Embryonic facial prominence (tissue), 1 donor: ENCODE data around the gene CADM4.
"Not testable (repeated sequence)": the region's sequence is repeated elsewhere in the genome, so short reads cannot be mapped to it uniquely, and the experiment has no call there.

ENCODE experiments used
- DNase-seq: peaks from one replicate; pipeline ENCODE4 v3.0.0-alpha.2; 2016; ENCODE audit errors: extremely low spot score

CADM4 gene

DNA sequence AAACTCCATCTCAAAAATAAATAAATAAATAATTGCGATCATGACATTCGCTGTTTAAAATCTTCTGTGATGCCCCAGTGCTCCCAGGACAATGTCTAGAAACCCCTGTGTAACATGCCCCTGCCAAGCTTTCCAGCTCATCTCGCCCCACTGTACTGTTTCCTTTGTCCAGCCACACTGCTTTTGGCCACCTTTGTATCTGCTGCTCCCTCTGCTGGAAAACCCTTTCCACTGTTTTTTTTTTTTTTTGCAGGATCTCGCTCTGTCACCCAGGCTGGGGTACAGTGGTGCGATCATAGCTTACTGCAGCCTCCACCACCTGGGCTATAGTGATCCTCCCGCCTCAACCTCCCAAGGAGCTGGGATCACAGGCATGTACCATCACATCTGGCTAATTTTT lies 22.8 kb upstream of the CADM4 start:
- DNase-seq: no peak

DNA sequence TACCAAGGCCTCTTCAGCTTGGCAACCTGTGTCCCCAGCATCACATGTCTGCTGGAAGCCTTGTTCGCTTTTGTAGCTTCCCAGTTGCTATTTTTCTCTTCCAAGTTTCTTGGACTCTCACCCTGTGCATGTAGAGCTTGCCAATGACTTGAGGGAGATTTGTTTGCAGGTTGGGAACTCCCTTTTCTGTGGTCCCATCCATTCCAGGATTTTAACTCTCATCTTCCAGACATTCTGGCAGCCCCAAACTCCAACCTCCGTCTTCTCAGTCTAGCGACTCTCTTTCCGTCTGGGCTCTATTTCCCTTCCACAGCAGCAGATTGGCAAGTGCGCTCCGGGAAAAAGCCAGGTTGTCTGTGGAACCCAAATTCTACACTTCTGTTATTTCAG lies 21.3 kb upstream of the CADM4 start:
- no peak for DNase-seq

DNA sequence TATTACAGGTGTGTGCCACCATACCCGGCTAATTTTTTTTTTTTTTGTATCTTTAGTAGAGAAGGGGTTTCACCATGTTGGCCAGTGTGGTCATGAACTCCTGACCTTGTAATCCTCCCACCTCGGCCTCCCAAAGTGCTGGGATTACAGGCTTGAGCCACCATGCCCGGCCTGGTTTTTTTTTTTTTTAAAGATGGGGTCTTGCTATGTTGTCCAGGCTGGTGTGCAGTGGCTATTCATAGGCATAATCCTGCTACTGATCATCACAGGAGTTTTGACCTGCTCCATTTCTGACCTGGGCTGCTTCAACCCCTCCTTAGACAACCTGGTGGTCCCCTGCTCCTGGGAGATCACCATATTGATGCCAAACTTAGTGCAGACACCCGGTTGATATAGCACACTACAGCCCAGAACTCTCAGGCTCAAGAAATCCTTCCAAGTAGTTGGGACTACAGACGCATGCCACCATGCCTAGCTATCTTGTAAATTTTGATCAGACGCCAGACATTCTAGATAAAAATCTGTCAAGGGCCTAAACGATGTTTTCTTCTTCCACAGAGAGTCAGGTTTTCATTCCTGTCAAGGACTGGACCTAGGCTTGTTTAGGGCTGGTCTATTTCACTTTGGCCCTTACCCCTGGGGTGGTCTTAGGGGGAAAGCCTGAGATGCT lies 20.8 kb upstream of the CADM4 start:
- no peak for DNase-seq

DNA sequence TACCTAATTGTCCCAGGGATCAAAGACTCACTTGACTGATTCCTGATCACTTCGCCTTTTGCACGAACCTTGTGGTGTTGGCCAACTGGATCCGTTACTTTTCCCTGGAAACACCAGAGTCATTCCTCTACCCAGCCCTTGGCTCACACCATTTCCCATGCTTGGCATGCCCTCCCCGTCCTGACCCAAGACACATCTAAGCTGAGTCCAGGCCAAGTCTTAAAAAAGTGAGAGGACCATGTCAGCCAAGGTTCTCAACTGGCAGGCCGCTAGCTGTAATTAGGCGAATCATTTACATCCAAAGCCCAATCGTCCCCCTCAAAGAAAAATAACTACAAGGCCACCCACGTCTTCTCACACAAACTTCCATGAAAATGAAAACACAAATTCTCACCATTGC lies 18.8 kb upstream of the CADM4 start:
- DNase-seq: no peak

DNA sequence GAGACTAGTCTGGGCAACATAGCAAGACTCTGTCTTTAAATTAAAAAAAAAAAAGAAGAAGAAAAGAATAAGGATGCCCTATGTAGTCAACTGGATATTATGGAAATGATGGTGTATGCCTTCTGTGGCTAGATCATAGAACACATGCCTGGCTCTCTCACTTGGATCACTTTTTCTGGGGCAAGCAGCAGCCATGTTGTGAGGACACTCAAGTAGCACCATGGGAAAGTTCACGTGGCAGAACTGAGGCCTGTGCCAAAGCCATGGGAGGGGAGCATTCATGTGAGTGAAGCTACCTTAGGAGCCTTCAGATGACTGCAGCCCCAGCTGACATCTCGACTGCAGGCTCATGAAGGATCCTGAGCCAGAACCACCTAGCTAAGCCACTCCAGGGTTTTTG lies 18.4 kb upstream of the CADM4 start:
- no peak for DNase-seq

DNA sequence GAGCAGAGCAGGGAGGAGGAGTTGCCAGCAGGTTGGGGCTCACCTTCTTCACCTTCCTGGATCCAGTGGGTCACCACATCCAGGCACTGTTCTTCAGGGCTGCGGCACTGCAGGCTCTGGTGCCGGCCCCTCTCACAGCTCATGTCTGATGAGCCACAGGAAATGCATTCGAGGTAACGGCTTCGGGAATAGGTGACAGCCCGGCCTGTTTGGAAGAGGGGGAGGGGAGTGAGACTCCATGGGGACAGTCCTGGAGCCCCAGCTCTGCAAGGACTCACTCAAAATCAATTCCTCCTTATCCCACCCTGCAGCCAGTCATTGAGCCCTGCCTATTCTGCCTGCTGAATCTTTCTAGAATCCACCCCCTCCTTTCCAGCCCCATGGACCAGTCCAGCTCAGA lies 16.8 kb upstream of the CADM4 start:
- no peak for DNase-seq

DNA sequence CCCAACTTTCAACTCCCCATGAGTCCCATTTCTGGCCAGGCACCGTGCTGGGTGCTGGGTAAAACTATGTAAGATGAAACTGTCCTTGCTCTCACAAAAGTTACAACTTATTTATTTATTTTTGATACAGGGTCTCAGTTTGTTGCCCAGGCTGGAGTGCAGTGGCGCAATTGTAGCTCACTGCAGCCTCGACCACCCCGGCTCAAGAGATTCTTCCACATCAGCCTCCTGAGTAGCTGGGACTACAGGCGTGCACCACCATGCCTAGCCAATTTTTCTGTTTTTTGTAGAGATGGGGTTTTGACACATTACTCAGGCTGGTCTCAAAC lies 12.9 kb upstream of the CADM4 start:
- no peak for DNase-seq

DNA sequence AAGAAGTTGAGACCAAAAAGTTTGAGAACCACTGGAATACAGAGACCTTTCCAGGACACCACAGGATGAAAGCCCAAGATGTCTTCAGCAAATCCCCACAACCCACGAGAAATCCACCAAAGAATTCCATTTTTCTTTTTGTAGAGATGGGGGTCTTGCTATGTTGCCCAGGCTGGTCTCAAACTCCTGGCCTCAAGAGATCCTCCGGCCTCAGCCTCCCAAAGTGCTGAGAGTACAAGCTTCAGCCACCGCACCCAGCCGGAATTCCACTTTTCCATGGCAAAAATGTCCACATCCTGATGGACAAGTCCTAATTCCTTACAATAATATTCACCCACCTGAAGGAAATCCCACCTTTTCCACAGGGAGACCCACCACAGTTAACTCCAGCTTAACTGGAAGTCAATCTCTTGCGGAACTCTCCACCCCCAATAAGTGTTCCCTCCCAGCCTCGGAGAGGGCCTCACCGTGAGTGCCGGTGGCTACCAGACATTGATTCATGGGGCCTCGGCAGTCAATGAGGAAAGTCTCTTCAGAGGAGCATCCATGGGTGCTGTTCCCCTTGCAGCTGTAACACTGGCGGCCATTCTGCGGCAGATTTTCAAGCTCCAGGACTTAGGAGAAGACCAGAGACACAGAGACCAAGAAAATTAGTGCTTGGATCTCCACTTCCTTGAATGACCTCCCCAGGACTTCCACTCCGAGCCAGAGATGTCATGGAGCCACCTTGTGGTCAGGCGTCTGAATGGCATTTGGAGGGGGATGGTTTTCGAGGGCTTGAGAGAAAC lies 12.3 kb upstream of the CADM4 start:
- DNase-seq: no peak

DNA sequence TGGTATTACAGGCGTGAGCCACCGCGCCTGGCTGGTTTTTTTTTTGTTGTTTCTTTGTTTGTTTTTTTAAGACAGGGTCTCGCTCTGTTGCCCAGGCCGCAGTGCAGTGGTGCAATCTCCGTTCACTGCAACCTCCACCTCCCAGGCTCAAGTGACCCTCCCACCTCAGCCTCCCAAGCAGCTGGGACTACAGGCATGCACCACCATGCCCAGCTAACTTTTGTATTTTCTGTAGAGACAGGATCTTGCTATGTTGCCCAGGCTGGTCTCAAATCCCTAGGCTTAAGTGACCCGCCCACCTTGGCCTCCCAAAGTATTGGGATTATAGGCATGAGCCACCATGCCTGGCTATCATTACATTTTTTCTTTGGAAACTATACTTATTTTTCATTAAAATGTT lies 10.6 kb upstream of the CADM4 start:
- DNase-seq: not testable (repeated sequence)

DNA sequence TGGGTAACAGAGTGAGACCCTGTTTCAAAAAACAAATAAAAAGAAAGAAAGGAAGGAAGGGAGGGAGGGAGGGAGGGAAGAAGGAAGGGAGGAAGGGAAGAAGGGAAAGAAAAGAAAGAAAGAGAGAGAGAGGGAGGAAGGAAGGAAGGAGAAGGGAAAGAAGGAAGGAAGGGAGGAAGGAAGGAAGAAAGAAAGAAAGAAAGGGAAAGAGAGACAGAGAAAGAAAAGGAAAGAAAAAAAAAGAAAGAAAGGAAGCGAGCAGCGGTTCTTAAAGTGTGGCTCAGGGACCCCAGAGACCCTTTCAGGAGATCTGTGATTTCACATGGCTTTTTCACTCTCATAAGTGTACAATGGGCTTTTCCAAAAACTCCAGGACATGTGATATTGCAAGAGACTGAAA lies 9.9 kb upstream of the CADM4 start:
- no peak for DNase-seq

DNA sequence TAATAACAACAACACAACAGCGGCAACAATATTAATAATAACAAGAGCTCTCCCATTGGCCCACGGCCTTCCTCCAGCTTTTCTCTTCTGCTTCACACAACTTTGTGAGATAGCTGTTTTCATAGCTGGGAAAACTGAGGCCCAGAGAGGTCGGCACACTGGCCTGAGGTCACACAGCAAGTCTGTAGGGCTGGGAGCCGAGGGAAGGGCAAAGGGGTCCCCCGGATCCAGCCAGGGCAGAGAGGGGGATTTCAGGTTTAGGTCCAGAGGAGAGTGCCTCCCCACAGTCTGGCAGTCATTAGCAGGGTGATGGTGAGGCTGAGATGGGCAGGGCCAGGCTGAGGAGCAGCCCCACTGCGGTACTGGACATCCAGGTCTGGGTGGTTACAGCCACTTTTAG lies 9.0 kb upstream of the CADM4 start:
- no peak for DNase-seq

DNA sequence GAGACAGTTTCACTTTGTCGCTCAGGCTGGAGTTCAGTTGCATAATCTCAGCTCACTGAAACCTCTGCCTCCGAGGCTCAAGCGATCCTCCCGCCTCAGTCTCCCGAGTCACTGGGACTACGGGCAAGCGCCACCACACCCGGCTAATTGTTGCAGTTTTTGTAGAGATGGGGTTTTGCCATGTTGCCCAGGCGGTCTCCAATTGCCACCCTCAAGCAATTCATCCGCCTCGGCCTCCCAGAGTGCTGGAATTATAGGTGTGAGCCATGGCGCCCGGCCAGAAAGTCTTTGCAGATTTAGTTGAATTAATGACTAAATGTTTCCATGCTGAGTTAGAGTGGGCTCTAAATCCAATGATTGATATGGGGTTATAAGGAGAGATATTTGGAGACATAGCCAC lies 4.5 kb upstream of the CADM4 start:
- no peak for DNase-seq

DNA sequence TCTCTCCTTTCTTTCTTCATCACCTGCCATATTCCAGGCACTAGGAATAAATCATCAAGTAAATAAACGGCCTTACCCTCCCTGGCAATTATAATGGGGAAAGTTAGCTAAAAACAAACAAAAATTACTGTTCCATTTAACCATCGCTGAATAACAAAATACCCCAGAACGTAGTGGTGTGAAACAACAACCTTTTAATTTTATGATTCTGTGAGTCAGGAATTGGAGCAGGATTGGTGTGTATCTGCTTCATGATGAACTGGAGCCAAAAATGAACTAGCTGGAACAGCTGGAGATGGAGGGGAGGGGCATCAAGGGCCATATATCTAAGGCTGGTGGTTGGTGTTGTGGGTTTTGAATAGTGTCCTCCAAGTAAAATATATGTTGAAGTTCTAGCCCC lies 3.7 kb upstream of the CADM4 start:
- DNase-seq: no peak

DNA sequence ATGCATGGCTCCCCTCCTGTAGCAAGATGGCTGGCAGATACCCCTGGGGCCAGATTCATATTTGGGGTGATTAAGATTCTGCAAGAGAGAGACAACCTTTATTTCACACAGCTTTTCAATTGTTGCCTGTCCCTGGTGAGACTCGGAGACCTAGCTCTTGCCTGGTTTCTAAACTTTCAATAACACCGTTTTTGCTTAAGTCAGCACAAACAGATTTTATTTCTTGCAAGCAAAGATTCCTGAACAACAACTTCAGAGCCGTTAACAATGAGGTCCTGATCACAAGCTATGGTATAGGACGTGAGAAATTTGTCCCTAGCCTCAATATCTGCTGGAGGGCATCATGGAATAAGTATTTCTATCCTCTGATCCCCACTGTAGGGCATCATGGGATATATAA lies 2.9 kb upstream of the CADM4 start:
- no peak for DNase-seq

DNA sequence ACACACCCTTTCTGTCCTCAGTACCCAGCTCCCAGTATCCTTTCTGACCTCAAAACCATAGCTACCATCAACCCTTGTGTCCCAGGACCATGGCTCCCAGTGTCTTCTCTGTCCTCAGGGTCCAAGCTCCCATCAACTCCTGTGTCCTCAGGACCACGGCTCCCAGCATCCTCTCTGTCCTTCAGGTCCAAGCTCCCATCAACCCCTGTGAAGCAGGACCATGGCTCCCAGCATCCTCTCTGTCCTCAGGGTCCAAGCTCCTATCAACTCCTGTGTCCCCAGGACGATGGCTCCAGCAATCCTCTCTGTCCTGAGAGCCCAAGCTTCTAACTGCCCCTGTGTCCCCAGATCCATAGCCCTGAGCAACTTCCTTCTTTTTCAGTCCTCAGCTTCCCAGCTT lies 1.7 kb upstream of the CADM4 start:
- no peak for DNase-seq

DNA sequence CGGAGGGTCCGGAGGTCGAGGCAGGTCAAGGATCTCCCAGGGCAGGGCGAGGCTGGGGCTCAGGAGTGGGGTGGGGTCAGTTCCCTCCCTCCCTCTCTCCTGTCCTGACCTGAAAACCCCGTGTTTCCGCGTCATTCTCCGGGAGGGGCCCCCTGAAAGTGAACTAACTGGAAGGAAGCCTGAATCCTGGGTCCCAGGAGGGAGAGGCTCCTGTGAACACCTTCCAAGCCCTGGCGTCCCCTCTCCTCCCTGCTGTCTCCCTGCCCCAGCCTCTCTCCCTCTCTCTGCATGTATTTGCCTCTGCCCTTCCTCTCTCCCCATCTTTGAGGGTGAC lies 741 bp upstream of the CADM4 start:
- DNase-seq: no peak

DNA sequence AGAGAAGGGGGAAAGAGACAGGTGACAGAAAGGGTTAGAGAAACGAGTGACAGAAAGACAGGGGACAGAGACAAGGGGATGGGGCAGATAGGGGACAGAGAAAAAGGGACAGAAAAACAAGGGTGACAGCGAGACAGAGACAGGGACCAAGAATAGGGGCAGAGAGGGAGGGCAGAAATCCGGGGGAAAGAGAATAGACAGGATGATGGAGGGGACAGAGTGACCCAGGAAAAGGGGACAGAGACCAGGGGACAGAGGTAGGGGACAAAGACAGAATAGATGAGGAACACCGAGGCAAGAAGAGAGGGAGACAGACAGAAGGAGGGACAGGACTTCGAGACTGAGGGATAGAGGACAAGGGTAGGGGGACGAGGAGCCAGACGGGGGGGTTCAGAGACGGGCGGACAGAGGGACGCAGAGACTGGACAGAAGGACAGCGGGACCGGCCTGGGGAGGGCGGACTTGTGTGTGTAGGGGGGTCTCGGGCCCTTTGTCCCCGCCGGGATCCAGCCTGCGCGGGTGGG lies 593 bp downstream of the CADM4 start:
- DNase-seq: no peak

DNA sequence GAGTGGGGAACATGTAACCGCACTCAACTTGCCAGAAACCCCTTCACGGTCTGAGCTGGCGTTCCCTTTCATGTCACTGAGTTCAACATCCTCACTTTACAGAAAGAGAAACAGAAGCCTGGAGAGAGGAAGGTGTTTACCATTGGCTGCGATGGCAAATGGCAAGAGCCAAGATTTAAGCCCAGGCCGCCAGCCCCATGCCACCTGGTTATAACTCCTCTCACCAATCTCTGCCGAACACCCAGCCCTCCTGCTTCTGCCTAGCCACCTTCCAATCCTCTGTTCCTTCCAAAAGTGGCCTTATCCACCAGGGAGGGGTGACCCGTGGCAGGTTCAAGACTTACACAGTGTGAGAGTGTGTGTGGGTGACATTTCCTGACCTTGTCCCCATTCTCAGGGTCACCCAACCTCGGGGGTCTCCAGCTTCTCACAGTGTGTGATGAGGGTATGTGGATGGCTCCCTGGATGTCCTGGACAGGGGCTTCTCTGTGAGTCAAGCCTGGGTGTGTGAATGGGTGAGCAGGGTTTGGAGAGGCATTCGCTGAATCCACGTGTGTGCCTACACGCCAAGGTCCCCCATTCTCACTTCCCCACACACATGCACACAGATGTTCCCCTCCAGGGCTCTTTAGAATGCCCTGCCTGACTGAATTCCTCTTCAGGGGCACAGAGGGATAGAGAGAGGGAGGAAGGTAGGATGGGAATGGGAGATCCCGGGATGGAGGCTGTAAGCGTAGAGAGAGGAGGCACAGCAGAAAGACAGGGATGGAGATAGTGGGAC lies 1.2 kb downstream of the CADM4 start:
- DNase-seq: no peak

DNA sequence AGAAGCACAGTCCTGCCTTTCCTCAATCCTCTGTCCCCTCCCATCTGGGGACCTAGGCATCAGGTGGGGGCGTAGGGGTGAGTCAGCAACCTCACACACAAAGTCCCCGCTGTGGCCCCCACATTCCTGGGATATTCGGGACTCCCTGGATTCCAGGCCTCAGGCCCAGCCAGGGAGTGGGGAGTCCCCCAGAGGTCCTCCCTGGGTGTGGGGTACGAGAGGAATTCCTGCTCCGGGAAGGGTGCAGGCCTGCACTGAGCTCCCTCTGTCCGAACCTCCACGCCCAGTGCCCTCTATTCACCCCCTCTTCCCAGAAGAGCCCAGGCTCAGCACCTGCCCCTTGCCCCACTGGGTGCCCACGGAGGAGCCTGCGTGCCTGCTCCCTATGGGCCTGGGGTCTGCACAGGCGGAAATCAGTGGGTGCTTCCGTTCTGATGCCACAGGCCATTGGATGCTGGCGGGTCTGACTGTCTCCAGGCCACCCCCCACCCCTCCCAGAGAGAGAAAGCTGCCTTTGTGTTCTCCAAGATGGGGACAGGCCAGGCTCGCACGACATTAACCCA lies 3.4 kb downstream of the CADM4 start:
- no peak for DNase-seq

DNA sequence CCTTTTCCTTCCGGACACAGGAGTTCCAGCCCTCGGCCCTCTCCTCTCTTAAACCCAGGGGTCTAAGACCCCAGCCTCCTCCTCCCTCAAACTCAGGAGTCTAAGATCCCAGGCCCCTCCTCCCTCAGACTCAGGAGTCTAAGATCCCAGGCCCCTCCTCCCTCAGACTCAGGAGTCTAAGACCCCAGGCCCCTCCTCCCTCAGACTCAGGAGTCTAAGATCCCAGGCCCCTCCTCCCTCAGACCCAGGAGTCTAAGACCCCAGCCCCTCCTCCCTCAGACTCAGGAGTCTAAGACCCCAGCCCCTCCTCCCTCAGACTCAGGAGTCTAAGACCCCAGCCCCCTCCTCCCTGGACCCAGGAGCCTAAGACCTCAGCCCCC lies 4.1 kb downstream of the CADM4 start:
- not testable (repeated sequence) for DNase-seq

DNA sequence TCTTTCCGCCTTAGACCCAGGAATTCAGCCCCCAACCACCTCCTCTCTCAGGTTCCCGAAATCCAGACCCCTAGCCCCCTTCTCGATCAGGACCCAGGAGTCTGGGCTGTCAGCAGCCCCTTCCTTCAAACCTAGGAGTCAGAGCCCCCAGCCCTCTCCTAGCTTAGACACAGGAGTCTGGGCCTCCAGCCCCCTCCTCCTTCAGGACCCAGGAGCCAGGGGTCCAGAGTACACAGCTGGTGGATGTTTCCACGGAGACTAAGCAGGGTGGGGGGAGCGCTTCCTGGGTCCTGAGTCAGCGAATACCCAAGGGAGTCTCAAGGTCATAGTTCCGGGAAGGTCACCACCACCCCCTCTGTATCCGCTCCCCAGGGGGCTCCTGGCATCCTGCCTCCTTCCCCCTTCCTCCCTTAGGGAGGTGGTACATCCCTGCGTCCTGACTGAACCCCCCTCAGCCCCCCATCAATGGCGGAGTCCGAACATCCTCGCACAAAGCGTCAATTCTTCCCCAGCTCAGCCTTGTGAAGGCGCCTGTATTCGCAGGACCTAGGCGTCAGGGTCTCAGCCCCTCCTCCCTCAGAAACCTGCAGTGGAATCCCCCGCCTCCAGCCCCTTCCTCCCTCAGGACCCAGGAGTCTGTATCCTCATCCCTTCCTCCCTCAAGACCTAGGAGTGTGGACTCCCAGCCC lies 4.6 kb downstream of the CADM4 start:
- DNase-seq: no peak

DNA sequence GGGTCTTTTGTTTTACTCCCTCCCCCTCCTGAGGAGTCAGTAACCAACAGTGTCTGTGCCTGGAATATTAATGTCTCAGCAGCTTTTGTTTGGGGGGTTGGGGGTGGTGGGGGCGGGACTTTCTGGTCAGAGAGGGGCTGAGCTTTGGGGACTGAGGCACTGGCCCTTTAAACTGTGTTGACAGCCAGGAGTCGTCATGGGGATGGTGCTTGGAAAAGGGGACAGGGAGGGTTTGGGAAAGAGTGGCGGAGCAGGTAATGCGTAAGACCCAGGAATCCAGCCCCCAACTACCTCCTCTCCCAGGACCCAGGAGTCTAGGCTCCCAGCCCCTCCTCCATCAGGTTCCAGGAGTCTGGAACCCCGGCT lies 5.2 kb downstream of the CADM4 start:
- DNase-seq: no peak
